GM10248 (cell line): ENCODE measurements around the gene SLC6A6.

Experiments
- CTCF ChIA-PET: fragments of 300-600 bp; sonication (Branson Sonifier 250); formaldehyde crosslinking; extraction: SDS; loops from one replicate; lab custom pipeline; 2021; ENCODE audit warnings: antibody characterized with exemption; lab: Yijun Ruan, JAX
- POLR2A ChIA-PET: fragments of 350-650 bp; sonication (Branson Sonifier 250); formaldehyde crosslinking; extraction: SDS; loops from one replicate; lab custom pipeline; 2020; ENCODE audit warnings: antibody characterized with exemption; lab: Yijun Ruan, JAX
- DNase-seq: peaks from one replicate; pipeline ENCODE4 v3.0.0; 2012; ENCODE audit errors: extremely low spot score
- TF ChIP-seq, protein P1 (sequence below): IDR thresholded peaks from 2 replicates; pipeline ENCODE4 v1.5.1; 2012; ENCODE audit warnings: mild to moderate bottlenecking, low read depth; ENCODE audit errors: extremely low read depth, missing control alignments, control extremely low read depth

The SLC6A6 gene

GRCh38 chr3:14475621-14476020, 73.2 kb downstream of the SLC6A6 start:
- POLR2A ChIA-PET, result no interaction called here
- CTCF ChIA-PET, result interaction anchor here (1.0 to 2.0 kb wide), 6 partner anchors 9 to 272 kb away, joined by 3 to 7 read pairs (median 4); no protein-coding TSS in a partner anchor
- TF ChIP-seq, protein P1, sequence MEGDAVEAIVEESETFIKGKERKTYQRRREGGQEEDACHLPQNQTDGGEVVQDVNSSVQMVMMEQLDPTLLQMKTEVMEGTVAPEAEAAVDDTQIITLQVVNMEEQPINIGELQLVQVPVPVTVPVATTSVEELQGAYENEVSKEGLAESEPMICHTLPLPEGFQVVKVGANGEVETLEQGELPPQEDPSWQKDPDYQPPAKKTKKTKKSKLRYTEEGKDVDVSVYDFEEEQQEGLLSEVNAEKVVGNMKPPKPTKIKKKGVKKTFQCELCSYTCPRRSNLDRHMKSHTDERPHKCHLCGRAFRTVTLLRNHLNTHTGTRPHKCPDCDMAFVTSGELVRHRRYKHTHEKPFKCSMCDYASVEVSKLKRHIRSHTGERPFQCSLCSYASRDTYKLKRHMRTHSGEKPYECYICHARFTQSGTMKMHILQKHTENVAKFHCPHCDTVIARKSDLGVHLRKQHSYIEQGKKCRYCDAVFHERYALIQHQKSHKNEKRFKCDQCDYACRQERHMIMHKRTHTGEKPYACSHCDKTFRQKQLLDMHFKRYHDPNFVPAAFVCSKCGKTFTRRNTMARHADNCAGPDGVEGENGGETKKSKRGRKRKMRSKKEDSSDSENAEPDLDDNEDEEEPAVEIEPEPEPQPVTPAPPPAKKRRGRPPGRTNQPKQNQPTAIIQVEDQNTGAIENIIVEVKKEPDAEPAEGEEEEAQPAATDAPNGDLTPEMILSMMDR, result no peak
- no peak for DNase-seq

GRCh38 chr3:14476583-14477265, 74.3 kb downstream of the SLC6A6 start:
- POLR2A ChIA-PET, result no interaction called here
- CTCF ChIA-PET, result interaction anchor here (0.7 to 2.0 kb wide), 6 partner anchors 9 to 273 kb away, joined by 3 to 7 read pairs (median 4); no protein-coding TSS in a partner anchor
- TF ChIP-seq, protein P1, result no peak
- no peak for DNase-seq

GRCh38 chr3:14477311-14477935, 75.0 kb downstream of the SLC6A6 start:
- no peak for DNase-seq
- POLR2A ChIA-PET, result no interaction called here
- TF ChIP-seq, protein P1, result no peak
- CTCF ChIA-PET, result interaction anchor here (0.8 to 2.0 kb wide), 3 partner anchors 10 to 274 kb away, joined by 4 to 8 read pairs (median 6); no protein-coding TSS in a partner anchor

GRCh38 chr3:14478956-14479550, 76.6 kb downstream of the SLC6A6 start:
- no peak for DNase-seq
- TF ChIP-seq, protein P1, result no peak
- ChIA-PET POLR2A (no interaction called here), CTCF (interaction anchor here (1.0 to 2.0 kb wide), 4 partner anchors 12 to 275 kb away, joined by 3 to 8 read pairs (median 4); no protein-coding TSS in a partner anchor)

GRCh38 chr3:14479591-14479990, 77.2 kb downstream of the SLC6A6 start:
- no peak for DNase-seq
- TF ChIP-seq, protein P1, result no peak
- ChIA-PET POLR2A (no interaction called here), CTCF (interaction anchor here (1.8 to 2.6 kb wide), 3 partner anchors 29 to 276 kb away, joined by 5 to 8 read pairs (median 6); no protein-coding TSS in a partner anchor)
